GM13976 (cell line): ENCODE measurements around the gene STK40.

ENCODE experiments used
- DNase-seq: peaks from one replicate; pipeline ENCODE4 v3.0.0; 2012; ENCODE audit warnings: low spot score
- CTCF ChIP-seq: IDR thresholded peaks from 2 replicates; pipeline ENCODE4 v1.5.1; 2012; ENCODE audit warnings: borderline replicate concordance, mild to moderate bottlenecking; ENCODE audit not compliant: insufficient read depth; ENCODE audit errors: extremely low read depth, missing control alignments, control extremely low read depth
- in situ Hi-C: fragments of 300-500 bp; cut with MboI; formaldehyde crosslinking; loops from one replicate; pipeline ENCODE4 v1.12.0; 2022; ENCODE audit warnings: low sequenced_read_pairs, mixed read lengths, inconsistent platforms; ENCODE audit not compliant: unreplicated experiment

STK40 gene

GRCh38 chr1:36391271-36391670 lies 5.5 kb upstream of the STK40 start:
- no peak for DNase-seq

GRCh38 chr1:36390411-36390810 lies 4.7 kb upstream of the STK40 start:
- no peak for TF ChIP-seq CTCF
- no peak for DNase-seq
- in situ Hi-C loops: no loop called here

More at GRCh38 chr1:36391271-36391670, 5.5 kb upstream of the STK40 start:
- TF ChIP-seq CTCF: no peak
- in situ Hi-C loops: no loop called here

DNA sequence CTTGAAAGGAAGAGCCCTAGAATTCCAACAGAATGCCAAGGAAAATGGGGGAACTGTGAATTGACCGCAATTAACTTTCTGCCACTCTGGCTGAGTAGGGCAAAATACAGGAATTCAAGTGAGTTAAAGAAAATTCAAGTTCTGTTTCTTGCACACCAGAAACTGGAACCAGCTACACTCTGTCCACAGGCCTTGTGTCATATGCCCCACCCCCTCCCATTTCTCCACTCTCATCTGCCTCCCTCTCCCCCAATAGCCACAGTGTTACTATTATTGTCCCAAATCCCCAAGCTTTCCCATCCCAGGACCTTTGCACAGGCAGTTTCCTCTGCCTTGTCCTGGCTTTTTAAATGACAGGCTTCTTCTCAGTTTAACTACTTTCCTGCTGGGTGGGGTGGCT lies 4.3 kb upstream of the STK40 start:
- DNase-seq: no peak
- in situ Hi-C loops: no loop called here
- no peak for TF ChIP-seq CTCF

GRCh38 chr1:36389261-36389660 lies 3.5 kb upstream of the STK40 start:
- TF ChIP-seq CTCF: no peak
- in situ Hi-C loops: no loop called here
- no peak for DNase-seq

- TF ChIP-seq CTCF: no peak
- no peak for DNase-seq
- in situ Hi-C loops: no loop called here
Observed at GRCh38 chr1:36387141-36387949, 1.6 kb upstream of the STK40 start.

DNA sequence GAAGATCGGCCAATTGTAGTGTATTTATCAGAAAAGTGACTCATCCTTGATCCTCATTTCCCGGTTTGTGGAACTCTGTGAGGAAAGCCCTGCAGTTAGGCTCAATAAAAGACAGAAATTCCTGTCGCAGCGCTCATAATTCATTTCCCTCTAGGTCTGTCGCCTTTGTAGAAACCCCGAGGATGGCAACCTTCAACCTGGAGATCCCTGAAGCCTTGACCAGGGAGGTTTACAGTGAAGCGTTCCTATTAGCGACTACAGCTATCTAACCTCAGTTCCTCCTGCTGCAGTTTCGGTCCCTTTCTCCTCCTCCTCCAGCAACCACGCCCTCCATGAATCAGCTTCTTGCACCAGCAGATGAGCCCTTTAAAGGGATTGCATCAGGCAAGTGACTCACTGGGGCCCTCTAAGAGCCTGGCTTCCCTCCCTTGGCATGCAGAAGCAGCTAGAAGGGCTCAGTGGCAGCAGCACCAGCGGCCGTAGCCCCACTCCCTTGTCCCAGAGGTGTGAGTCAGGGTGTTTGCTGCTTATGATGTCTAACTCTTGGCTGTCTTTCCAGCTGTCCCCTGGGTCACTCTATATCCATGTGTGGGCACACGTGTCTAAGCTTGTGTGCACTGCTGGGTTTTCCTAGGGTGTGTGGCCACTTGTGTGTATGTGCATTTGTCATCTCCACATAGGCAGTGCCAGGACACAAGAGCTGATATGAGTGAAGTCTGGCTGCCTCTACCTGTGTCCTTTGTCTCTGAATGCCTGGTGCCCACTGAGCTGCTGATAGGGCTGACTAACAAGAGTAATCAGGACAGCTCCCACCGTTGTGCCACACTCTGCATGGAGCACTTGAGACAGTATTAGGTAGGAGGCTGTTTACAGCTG lies 779 bp upstream of the STK40 start:
- no peak for TF ChIP-seq CTCF
- in situ Hi-C loops: no loop called here
- peak; percentile 86 for DNase-seq
